ENCODE measurements around the gene FBXO10.
A peak's percentile ranks its signal among the peaks of the same experiment; 100 is the strongest.

Gene FBXO10

DNA sequence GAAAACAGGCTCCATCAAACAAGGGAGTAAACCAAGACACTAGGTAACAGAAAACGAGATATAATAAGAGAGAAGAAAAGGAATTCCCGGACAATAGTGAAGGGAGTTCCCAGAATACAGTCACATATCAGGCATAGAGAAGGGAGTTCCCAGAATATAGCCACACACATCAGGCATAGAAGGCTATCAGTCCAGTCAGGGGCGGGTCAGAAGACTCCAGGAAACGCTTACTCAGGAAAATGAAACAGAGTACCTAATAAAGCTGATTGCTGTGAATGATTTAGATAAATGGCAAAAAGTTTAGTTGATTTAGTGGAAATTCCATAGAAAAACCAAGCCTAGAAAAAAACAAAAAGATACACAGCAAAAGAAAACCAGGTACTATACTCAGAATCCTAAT, 11.3 kb upstream of the FBXO10 start:
- no peak for DNase-seq

- DNase-seq: no peak
Observed at GRCh38 chr9:37583522-37584121, 7.4 kb upstream of the FBXO10 start.

- peak; percentile 58 for DNase-seq
Observed at GRCh38 chr9:37582548-37583157, 6.5 kb upstream of the FBXO10 start.

GRCh38 chr9:37575511-37575914, 667 bp downstream of the FBXO10 start:
- peak; percentile 6 for DNase-seq

GRCh38 chr9:37575001-37575400, 1.2 kb downstream of the FBXO10 start:
- DNase-seq: no peak

- DNase-seq: no peak
Observed at GRCh38 chr9:37574241-37574721, 1.9 kb downstream of the FBXO10 start.

DNA sequence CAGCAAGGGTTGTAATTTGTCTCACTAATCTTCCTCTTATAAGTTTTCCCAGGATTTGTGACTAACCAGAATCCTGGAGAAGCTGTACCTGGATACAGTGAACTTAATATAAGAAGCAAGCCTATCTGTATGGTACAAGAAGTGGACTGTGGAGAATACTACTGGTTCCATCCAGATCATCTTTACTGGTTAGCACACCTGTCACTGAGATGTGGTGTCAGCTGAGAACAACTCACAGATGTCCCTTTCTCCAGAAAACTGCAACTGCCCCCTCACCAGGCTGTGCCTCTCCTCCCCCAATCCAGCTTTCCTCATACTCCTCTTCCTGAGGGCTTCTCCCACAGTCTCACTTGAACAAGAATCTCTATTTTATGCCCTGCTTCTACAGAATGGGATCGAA, 4.9 kb downstream of the FBXO10 start:
- DNase-seq: no peak

DNA sequence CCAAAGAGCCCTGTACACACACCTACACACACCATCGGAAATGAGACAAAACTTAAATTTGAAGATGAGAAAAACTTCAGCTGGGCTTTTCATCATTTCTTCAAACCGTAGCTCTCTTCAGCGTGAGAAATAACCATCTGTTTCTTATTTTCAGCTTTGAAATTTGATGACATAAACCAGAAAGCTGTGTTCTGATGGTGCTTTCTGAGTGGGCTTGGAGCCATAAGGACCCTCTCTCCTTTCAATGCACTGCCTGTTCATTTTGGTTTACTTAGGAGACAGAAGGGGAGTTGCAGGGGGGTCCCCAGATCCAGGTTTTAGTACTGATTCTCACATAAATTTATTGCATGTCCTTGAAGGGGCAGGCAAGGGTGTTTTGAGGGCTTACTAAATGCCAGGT, 9.5 kb downstream of the FBXO10 start:
- DNase-seq: no peak

- DNase-seq: no peak
Observed at GRCh38 chr9:37565661-37566618, 10.2 kb downstream of the FBXO10 start.

DNA sequence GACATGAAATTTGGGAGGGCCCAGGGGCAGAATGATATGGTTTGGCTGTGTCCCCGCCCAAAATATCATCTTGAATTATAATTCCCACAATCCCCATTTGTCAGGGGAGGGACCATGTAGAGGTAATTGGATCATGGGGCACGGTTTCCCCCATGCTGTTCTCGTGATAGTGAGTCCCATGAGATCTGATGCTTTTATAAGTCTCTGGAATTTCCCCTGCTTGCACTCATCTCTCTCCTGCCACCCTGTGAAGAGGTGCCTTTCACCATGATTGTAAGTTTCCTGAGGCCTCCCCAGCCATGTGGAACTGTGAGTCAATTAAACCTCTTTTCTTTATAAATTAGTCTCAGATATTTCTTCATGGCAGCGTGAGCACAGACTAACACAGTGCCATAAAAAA, 11.3 kb downstream of the FBXO10 start:
- DNase-seq: no peak

DNA sequence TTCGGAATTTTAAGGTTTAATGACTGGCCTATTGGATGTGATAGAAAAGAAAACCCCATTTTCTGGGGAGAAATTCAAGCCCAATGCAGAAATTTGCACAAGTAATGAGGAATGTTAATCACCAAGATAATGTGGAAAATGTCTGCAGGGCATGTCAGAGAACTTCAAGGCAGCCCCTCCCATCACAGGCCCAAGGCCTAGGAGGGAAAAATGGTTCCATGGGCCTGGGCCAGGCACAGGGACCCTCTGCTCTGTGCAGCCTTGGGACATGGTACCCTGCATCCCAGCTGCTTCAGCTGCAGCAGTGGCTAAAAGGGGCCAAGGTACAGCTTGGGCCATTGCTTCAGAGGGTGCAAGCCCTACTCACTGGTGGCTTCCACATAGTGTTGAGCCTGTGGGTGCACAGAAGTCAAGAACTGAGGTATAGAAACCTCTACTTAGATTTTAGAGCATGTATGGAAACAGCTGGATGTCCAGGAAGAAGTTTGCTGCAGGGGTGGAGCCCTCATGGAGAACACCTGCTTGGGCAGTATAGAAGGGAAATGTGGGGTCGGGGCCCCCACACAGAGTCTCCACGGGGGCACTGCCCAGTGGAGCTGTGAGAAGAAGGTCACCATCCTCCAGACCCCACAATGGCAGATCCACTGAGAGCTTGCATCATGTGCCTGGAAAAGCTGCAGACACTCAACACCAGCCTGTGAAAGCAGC, 12.2 kb downstream of the FBXO10 start:
- DNase-seq: no peak

DNA sequence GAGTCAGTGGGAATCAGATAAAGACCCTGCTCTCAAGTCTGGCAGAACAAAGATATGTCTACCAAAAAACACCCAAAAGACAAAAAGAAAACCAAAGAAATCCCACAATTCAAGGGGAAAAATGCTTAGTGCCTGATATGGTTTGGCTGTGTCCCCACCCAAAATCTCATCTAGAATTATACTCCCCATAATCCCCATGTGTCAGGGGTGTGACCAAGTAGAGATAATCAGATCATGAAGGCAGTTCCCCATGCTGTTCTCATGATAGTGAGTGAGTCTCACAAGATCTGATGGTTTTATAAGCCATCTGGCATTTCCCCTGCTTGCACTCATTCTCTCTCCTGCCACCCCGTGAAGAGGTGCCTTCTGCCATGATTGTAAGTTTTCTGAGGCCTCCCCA, 13.4 kb downstream of the FBXO10 start:
- no peak for DNase-seq

DNA sequence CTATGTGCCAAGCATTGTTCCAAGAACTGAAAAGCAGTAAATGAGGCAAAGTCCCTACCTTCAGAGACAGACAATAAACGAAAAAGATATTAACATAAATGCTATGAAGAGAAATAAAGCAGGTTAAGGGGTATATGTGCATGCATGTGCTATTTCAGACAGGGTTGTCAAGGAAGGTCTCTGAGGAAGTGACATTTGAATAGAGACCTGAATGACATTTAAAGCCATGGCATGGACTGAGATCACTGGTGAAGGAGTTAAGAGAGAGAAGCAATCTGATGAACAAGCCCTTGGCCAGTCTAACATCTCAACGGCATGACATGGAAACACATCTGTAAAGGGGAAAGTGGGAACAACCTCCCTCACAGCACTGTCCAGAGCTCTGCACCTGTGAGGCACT, 14.5 kb downstream of the FBXO10 start:
- DNase-seq: no peak

DNA sequence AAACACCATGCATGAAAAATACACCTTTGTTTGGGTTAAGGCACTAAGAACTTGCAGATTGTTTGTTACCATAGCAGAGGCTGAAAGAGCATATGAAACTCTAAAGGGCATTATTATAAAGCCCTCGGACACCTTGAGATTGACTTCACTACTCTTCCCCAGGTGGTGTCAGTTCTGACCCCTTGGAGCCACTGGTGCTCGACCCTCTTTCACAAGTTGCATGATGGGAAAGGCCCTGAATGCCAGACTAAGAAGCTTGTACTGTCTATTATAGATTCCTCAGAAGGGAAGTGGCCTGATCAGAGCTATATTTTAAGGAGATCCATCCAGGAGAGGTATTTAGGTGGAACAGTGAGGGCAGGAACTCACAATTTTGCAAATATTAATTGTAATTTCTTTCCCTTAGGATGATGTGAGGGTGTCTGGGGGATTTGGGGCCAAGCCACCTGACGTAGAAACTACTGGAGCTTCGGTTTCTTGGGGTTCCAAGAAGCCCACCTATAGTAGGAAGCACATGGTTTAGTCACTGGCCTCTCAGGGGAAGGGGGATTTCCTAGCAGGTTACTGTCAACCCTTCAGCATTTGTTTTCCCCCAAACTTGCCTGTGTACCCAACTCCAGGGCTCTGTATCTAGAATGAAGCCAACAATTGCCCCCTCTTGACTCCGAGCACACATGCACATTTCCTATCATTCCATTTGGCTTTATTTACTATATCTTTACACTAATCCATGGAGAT, 16.2 kb downstream of the FBXO10 start:
- DNase-seq: no peak

DNA sequence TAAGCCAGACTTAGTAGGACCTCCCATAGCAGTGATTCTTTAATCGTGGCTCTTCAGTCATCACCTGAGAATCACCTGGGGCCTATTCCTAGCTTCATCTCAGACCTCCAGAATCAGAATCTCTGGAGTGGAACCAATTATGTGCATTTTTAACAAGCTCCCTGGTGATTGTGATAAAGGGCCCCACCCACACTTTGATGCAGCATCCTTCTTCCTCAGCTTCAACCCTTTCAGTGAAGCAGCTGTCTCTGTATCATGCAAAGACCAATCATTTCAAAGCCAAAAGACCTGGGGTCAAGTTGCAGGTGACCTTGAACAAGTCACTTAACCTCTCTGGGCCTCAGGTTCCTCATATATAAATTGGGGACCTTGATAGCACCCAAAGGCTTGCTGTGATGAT, 17.1 kb downstream of the FBXO10 start:
- DNase-seq: no peak

DNA sequence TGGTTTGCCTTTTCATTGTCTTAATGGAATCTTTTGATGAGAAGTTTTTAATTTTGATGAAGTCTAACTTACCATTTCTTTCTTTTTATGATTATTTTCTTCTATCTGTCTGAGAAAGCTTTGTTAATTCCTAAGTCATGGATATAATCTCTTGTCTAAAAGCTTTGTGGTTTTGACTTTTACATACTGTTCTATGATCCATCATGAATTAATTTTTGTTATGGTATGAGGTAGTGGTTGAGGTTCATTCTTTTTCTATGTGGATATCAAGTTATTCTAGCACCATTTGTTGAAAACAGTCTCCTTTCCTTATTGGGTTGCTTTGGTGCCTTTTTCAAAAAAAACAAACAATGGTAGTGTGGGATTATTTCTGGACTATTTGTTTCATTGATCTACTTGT, 20.4 kb downstream of the FBXO10 start:
- DNase-seq: no peak

DNA sequence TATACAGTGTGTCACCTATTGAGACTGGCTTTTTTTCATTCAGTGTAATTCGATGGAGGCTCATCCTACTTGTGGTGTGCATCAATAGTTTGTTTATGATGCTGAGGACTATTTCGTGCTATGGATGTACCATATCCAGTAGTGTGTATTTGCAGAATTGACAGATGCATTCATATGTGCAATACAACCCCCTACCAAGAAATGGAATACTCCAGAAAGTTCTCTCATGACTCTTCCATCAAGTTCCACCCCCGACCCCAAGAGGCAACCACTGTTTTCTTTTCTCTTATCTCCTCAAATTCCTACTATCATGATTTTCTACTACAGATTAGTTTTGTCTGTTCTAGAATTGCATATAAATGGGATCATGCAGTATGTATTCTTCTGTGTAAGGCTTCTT, 21.9 kb downstream of the FBXO10 start:
- no peak for DNase-seq

DNA sequence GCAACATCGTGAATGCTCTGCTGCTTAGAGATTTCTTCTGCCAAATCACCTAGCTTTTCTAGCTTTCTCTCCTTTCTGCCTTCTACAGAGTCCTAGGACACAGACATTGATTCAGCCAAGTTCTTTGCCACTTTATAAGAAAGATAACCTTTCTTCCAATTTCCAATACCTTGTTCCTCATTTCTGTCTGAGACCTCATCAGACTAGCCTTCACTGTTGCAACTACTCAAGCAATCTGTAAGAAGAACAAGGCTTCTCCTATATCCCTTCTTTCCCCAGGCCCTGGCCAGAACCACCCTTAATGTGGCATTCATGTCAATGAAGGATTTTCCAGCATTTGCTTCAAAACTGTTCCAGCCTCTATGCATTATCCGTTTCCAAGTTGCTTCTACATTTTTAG, 24.3 kb downstream of the FBXO10 start:
- DNase-seq: no peak

DNA sequence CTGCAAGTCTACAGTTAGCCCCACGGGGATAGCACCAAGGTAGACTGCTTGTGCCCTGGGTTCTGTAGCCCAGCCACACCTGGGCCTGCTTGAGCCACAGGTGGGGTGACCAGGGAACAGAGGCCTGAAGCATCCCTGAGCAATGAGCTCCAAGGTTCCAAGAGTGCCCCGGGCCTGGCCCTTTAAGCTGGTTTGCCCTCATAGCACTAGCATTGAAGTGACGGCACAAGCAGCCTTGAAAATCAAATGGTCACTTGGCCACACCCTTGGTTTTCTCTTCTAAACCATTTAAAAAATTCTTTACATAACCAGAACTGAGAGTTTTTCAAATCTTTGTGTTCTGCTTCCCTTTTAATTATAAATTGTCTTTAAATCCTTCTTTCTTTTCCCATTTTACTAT, 24.7 kb downstream of the FBXO10 start:
- no peak for DNase-seq

DNA sequence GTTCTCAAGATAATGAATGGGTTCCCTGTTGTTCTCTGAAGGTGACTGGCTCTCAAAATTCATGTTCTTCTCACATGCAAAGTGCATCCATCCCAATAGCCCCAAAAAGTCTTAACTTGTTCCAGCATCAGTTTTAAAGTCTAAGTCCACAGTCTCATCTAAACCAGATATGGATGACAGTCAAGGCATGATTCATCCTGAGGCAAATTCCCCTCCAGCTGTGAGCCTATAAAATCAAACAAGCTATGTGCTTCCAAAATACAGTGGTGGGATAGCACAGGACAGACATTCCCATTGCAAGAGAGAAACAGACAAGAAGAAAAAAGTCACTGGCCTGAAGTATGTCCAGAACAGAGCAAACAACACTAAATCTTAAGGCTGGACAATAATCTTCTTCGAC, 25.4 kb downstream of the FBXO10 start:
- no peak for DNase-seq

- DNase-seq: no peak
Observed at GRCh38 chr9:37549527-37549926, 26.7 kb downstream of the FBXO10 start.

GRCh38 chr9:37547328-37547878, 28.8 kb downstream of the FBXO10 start:
- no peak for DNase-seq

Measured in midbrain (tissue), 1 donor.